G401 (cell line): ENCODE measurements around the gene CYP2U1. TPM values are rescaled to one million over a fixed set of nuclear protein-coding genes. Genes with fewer than 3 reads are reported as not detected.
A peak's percentile ranks its signal among the peaks of the same experiment; 100 is the strongest.
"Not testable (repeated sequence)": the region's sequence is repeated elsewhere in the genome, so short reads cannot be mapped to it uniquely, and the experiment has no call there.

ENCODE experiments used
- DNase-seq: peaks from one replicate; pipeline ENCODE4 v3.0.0-alpha.2; 2015; ENCODE audit warnings: low spot score
- in situ Hi-C: cut with HindIII; loops from 2 replicates; pipeline ENCODE4 v1.10.0; 2016; ENCODE audit warnings: low sequenced_read_pairs, mixed read lengths
- total RNA-seq: library from RNA; depleted of rRNA; stranded (reverse); fragments of >200 nt; shearing (Covaris generic); gene quantifications from 2 replicates; pipeline ENCODE4 v1.2.3, GENCODE V29; 2014; rRNA removed

Gene CYP2U1
- 2.7 and 3.9 TPM in 2 replicates for total RNA-seq

DNA sequence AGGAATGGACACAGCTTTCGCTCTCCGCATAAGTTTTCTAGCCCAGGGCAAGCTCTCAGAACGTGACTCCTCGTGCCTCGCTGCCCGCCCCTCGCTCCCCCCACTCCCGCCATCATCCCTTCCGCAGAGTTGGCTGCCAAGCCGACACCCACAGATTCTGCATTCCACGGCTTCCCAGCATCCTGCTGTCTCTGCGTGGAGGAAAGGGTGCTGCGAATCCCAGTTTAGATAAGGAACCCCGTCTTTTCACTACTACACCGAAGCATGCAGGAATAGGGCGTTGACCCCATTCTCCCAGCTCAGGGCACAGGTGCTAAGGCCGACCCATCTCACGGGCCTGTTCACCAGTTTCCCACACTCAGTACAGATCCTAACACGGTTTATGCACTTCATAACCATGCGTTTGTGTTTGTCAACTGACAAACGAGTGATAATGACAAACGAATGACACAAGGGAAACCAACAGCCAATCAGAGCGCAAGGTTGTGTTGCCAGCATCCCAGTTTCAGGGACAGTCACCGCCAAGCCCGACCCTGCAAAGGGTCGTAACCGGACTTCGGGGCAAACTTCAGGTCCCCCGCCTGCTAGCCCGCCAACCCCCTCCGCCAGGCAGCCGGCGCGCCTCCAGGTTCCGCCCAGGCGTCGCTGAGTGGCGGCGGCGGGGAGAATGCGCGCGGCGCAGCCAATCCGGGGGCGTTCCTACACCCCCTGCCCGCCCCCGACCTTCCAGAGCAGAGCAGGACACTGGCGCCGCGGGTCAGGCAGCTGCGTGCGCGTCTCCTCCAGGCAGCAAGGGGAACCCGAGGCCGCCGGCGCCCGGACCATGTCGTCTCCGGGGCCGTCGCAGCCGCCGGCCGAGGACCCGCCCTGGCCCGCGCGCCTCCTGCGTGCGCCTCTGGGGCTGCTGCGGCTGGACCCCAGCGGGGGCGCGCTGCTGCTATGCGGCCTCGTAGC, at the start of gene CYP2U1:
Gene CYP2U1, plus strand, starts transcription at position 729 of the 954 bp plus-strand sequence. Its CDS starts 95 bp downstream, at position 824.
- peak; percentile 86 for DNase-seq

DNA sequence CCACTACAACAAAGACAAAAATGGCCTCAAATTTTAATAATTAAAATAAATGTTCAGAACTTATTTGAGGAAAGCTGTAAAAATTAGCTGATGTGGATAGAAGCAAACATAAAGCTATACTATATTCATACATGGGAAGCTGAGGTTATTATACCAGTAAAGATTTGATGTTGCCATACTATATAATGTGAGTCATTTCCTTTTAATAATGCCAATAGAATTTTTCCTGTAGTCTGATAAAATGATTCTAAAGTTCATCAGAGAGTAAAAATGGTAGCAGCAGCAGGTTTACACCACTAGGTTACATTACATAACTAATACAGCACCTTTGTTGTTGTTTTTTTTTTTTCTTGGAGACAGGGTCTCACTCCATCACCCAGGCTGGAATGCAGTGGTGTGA, 45.5 kb upstream of the CYP2U1 start:
- DNase-seq = no peak
- in situ Hi-C loops = no loop called here

More for the DNA sequence above, at the start of gene CYP2U1:
- in situ Hi-C loops = no loop called here

DNA sequence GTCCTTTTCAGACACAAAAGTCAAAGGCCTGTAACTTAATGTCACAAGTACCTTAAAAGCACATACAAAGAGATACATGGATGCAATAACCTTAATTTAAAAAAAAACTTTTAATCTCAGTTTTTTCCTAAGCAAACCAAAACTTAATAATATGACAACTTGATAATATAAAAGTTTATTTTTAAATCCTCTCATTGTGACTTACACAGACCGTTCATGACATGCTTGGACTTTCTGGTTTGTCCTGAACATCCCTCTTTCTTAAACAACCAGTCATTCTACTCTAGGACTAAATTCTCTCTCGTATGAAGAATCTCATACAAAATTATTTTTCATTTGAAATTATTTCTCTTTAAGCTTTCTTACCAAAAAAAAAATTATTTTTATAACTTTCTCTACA, 43.1 kb upstream of the CYP2U1 start:
- in situ Hi-C loops = no loop called here
- no peak for DNase-seq

DNA sequence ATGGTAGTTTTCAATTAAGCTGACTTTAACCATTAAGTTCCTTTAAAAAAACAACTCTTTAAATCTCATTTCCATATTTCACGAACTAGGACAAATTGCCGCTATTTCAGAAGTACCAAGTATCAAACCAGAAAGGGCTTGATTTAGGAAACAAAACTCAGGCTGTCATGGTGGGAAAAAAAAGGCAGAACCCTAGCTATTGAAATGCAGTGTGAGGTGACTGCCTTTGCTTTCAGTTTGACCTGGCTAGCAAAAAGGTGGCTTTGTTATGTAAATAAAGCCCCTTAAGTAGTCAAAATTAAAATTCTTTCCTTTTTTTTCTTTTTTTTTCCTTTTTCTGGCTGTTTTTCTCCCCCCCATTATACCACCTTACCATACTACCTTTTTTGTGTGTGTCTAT, 40.6 kb upstream of the CYP2U1 start:
- in situ Hi-C loops = no loop called here
- no peak for DNase-seq

DNA sequence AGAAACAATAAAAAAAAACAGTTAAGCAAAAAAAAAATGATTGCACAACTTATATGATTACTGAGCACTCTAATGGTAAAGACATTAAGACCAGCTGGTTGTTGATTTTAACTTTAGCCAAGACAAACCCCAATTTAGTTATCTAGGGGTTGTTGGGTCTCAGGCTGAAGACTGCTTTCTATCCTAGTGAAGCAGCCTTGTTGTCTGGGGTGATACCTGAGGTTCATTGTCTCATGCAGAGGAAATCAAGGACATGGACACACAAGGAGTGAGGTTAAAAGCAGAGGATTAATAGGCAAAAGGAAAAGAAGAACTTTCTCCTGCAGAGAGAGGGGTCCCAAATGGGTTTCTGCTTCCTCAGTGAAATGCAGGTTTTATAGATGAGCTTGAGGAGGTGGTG, 40.0 kb upstream of the CYP2U1 start:
- no peak for DNase-seq
- in situ Hi-C loops = no loop called here

DNA sequence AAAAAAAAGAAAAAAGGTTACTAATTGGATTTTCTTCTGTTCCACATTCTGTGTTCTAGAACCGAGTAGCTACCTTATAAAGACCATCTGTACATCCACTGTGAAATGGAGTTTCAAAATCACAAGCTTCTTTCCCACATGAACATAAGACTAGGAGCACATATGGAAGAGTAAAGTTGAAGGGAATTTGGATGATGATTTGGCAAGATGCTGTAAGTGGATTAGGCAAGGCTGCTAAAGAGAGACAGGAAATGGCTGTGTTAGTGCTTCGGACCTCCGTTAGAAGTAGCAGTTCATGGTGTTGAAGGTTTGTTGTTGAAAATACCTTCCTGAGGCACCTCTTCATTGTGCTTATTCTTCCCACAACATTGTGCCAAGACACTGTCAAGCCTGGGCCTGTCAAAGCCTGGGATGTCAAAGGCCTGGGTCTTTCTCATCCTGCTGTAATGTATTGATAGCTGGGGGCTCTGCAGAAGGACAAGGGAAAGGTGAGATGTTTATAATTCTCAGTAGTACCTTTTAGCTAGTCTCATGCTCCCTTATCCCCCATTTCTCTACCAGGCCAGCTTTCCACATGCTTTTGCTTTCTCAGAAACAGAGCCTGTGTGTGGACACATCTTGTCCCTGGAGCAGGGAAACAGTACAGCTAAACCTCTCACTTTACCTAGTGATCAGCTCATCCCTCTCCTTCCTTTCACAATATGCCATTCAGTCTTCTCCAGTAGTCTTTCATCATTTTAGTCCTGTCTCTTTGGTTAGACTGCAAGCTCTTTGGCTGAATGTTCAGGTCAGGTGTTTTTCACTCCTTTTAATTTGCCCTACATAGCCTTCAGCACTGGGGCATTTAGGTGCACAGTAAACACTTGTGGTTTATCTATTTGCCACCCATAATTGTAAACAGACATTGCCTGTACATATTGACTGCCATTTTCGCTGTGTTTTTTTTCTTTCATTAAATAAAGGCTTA, 37.9 kb upstream of the CYP2U1 start:
- in situ Hi-C loops = no loop called here
- no peak for DNase-seq

DNA sequence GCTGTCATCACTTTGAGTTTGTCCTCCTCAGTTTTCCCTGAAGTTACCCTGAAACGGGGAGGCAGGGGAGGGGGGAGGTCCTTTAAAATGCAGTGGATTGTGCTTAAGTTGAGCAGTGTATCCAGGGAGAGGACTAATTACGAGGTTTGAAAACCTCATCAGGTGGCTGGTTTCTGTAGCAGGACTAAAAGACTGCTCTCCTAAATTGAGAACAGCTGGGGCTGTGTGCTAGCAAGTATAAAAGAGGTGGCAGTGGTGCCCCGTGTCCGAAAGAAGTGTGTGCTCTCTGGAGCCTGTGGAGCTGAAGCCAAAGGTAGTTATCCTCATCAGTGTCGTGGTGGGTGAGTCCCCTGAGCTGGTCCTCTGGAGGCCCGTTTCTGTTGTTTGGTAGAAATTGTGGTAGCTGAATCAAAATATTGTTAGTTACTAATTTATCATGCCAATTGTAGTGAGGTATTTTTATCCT, 37.2 kb upstream of the CYP2U1 start:
- DNase-seq = no peak
- in situ Hi-C loops = no loop called here

DNA sequence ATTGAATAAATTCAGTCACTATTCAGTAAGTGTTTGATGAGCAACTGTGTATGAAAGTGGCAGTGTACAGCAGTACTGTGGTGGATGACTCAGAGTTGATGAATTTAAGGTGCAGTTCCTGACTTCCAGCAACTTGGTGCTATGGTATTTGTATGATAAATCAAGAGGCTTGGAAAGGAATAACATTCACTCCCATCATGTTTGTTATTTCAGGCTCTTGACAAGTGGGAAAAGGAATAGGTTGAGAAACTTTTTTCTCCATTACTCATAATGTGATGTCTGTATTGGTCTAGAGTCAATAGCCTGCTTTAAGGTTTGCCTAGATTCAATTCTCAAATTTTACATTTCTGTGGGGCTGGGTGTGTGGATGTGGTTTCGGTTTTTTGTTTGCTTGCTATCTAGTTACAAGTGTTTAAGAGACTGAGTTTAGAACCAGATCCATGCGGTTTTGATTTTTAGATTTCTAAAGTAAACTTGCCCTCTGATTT, 35.1 kb upstream of the CYP2U1 start:
- no peak for DNase-seq
- in situ Hi-C loops = no loop called here

DNA sequence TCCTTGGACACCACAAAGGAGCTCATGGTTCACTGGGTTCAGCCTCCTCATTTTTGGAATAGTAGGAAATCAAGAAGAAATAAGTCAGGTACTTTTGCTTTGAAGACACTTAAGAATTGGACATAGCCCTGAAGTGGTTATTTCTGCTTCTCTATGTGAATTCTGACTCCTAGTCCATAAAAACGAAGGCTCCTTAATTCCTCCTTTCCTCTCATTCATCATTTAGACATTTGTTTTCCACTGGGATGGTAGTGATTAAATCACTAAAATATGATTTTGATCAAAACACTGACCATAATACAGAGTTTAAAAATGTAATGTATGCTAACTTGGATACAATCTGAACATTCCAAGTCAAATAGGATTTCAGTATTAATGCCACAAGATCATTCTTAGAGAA, 34.7 kb upstream of the CYP2U1 start:
- no peak for DNase-seq
- in situ Hi-C loops = no loop called here

DNA sequence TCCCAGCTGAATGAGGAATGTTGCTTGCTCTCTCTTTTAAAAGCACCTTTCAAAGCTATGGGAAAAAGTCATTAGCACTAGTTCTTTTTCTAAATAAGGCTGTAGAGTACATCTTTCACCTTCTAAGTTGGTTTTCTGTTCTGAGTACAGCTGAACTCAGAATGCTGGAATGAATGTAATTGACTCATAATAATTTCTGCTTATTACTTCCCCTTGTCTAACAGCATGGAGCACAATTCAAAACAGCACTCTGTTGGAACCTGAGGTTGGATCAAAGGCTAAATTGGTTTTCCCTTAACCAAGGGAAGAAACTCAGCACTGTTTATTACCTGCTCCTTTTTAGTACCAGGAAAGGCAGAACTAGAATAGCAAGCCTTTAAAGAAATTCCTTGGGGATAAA, 33.5 kb upstream of the CYP2U1 start:
- in situ Hi-C loops = no loop called here
- no peak for DNase-seq

DNA sequence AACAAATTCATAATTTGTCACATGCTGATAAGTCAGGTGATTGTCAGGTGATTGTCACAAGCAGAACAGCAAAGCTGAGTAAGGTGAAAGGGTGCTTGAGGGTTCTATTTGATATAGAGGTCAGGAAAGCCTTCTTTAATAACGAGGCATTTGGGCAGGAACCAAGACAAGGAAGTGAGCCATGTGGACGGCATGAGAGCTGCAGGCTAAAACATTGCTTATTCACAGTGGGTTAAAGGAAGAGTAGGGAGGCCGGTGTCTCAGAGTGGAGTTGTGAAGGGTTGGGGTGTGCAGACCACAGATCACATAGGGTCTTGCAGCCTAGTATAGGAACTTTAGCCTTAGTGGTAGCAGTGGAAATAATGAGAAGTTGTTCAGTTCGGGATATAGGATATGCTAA, 31.3 kb upstream of the CYP2U1 start:
- in situ Hi-C loops = no loop called here
- DNase-seq = no peak

DNA sequence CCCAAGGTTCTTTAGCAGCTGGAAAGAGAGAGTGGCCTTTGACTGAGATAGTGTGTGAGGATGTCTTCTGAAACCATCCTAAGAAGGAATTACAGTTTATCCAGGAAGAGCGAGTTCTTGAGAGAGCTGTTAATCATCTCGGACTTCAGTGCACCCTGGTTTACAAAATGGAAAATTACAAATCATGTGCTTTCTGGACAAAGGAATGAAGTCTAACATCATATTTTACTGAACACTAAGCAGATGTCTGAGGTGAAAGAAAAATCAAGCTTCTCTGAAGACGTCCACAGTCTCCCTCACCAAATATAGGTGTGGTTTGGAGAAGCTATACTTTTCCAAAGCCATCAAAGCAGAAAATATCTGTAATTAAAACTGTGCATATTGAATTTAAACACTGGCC, 30.8 kb upstream of the CYP2U1 start:
- in situ Hi-C loops = no loop called here
- no peak for DNase-seq

DNA sequence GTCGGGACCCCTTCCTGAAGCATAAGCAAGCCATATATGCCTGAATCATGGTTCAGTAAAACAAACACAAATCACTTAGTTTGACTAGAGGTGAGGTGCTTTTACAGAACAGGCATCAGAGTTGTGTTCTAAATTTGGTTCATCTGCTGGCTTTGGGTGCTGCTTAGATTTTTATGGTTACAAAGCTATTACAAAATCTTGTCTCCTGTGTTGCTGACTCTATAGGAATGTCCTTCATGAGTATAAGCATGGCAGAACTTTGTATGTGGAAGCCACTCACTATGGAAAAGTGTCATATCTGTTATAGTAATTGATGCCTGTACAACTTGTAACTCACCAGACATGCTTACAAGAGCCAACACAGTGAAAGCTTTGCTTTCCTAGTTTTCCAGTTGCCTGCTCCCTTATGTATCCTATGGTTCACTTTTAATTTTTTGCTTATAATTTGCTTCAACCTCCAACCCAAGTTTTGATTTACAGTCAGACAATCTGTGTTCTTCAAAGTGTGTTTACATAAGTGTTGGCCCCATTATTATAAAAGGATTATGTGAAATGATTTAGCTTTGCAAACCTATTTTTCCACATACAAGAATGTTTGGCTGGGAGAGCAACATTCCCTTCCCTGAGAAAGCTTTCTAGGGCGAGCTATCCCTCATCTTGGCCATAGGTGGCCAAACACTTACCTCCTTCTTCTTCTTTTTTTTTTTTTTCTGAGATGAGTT, 30.0 kb upstream of the CYP2U1 start:
- in situ Hi-C loops = no loop called here
- DNase-seq = no peak

DNA sequence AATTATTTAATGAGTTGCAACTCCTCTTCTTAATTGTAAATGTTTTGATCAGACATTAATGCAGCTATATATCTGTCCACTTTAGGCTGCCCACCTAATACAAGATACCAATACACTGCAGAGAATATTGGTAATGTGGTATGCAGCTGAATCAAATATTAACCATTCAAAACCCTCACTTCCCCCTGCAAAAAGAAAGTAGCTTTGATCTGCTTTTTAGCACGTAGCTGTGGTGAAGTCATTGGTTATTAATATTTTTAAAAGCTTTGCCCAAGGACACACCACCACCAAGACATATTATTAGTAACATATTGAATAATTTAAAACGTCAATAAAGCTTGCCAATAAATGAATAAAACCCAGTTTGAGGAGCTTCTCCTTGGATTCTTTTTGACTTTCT, 28.6 kb upstream of the CYP2U1 start:
- DNase-seq = no peak
- in situ Hi-C loops = no loop called here

DNA sequence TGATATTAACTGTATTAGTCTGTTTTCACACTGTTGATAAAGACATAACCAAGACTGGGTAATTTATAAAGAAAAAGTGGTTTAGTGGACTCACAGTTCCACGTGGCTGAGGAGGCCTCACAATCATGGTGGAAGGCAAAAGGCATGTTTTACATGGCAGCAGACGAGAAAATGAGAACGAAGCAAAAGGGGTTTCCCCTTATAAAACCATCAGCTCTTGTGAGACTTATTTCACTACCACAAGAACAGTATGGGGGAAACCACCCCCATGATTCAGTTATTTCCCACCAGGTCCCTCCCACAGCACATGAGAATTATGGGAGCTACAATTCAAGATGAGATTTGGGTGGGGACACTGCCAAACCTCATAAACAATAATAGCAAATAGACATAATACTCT, 26.3 kb upstream of the CYP2U1 start:
- in situ Hi-C loops, DNase-seq: not testable (repeated sequence)

DNA sequence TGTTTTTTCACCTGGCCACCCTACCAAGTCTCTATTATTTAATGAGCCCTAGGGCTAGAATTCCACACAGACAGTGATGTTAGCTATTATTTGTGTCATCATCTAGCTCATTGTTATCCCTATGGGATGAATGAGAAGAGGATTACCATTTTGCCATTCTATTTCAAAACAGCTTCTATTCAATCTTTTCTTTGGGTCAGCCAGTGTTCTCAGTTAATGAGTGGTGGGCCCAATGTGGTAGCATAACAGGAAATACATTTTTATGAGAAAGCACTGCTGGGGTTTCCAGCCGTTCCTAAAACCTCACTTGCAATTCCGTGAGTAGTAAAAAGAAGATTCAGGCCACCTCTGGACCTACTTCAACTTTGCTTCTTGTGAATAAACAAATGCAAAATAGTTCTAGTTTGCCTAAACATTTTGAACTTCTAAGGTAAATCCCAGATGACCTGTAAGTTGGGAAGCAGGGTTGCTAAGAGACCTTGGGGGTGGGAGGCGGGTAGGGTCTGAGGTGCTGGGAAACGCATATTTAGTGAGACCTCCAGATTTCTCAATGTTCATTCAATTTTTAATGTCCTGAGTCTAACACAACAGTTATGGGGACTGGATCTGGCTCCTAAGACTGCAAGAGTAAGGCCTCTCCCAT, 24.8 kb upstream of the CYP2U1 start:
- DNase-seq = no peak
- in situ Hi-C loops = no loop called here

DNA sequence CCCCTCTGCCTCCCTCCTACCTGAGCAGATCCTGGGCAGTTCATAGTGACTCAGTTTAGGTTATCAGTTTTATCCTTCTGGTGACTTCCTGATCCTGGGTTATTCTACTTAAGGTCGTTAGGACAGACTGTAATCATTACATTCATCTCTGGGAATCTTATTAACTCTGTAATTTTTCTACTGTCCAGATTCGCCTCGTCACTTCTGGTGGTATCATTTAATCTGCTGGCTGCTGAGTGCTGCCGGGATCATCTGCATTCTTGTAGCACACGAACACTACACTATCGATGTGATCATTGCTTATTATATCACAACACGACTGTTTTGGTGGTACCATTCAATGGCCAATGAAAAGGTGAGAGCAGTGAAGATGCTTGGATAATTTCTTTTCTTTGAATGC, 23.0 kb upstream of the CYP2U1 start:
- in situ Hi-C loops = no loop called here
- no peak for DNase-seq

DNA sequence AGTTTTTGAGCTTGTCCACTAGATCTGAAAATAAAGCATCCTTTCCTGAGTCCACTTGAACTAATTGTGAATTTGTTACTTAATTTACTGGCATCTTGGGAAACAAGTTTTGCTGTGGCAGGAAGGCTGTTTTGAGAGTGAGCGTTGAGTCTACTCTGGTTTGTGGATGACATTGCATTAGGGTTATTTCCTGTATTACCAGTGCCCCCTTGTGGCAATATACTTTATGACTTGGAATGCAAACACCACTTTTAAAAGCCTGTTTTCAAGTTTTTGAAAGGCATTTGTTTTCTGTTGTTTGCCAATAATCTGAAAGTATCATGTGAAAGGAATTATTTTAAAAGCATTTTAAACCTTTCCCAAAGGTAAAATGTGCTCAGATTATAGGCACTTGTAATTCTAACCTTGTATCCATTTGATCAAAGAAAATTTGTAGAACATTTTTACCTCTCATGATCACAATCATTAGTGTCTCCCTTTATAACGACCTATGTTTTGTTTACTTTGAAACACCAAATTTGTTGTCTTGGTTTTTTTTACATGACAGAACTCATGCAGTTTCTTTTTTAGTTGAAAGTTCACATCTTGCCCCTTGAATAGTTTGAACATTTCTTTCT, 18.0 kb upstream of the CYP2U1 start:
- in situ Hi-C loops = no loop called here

More for the DNA sequence above, 18.0 kb upstream of the CYP2U1 start:
- DNase-seq = peak; percentile 79
